OCI-LY3 (cell line): ENCODE measurements around the gene ATG14.
"Not testable (repeated sequence)": the region's sequence is repeated elsewhere in the genome, so short reads cannot be mapped to it uniquely, and the experiment has no call there.

Experiments used
- EZH2phosphoT487 ChIP-seq: fragments of 200-600 bp; shearing (Covaris generic); IDR thresholded peaks from 2 replicates; pipeline ENCODE4 v1.6.1; 2018; ENCODE audit warnings: antibody characterized with exemption, mixed run types, low read depth
- TF ChIP-seq, protein P1 (sequence below): fragments of 200-600, 300-600 bp; sonication (generic); IDR thresholded peaks from 2 replicates; pipeline ENCODE4 v1.5.1; 2014; ENCODE audit warnings: antibody characterized with exemption, low read length, low read depth

DNA sequence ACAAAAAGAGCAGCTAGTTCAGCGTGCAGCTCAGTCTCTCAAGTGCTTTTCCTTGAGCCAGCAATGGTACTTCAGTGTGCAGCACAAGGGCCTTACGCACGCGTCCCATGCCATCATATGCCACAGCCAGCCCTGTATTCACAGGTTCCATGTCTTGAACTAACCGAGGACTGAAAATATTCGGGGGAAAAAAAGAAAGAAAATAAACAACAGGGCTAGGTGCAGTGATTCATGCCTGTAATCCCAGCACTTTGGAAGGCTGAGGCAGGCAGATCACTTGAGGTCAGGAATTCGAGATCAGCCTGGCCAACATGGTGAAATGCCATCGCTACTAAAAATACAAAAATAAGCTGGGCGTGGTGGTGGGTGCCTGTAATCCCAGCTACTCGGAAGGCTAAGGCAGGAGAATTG is 28.6 kb downstream of the ATG14 start:
- TF ChIP-seq, protein P1, sequence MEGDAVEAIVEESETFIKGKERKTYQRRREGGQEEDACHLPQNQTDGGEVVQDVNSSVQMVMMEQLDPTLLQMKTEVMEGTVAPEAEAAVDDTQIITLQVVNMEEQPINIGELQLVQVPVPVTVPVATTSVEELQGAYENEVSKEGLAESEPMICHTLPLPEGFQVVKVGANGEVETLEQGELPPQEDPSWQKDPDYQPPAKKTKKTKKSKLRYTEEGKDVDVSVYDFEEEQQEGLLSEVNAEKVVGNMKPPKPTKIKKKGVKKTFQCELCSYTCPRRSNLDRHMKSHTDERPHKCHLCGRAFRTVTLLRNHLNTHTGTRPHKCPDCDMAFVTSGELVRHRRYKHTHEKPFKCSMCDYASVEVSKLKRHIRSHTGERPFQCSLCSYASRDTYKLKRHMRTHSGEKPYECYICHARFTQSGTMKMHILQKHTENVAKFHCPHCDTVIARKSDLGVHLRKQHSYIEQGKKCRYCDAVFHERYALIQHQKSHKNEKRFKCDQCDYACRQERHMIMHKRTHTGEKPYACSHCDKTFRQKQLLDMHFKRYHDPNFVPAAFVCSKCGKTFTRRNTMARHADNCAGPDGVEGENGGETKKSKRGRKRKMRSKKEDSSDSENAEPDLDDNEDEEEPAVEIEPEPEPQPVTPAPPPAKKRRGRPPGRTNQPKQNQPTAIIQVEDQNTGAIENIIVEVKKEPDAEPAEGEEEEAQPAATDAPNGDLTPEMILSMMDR = not testable (repeated sequence)
- not testable (repeated sequence) for TF ChIP-seq EZH2phosphoT487
